ENCODE results near the gene CHRM5. TPM values are rescaled to one million over a fixed set of nuclear protein-coding genes. Genes with fewer than 3 reads are reported as not detected.

The CHRM5 gene
- total RNA-seq, 4 donors from 2014 or later = not detected

DNA sequence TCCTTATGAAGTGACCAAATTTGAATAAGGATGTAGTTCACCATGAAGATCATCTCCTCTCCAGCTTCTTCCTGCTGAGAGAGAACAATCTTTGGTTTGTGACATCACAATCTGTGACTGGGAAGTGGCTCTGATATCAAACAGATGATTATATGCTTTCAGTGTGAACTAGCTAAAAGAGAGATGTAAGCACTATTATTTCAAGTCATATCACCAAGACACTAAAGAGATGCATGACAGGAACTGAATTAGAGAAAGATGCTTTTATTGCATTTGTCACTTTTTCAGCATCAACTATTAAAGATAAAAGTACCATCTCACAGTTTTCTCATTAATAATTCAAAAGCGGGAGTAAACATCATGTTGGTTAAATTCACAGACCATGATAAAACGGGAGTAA lies 3.5 kb downstream of the CHRM5 start:
- H3K36me3 ChIP-seq = no peaks in the 10 kb centered on the region
- 90% methylated on average over 2 of the region's 2 CpGs for WGBS

GRCh38 chr15:33975022-33975565 lies 6.8 kb downstream of the CHRM5 start:
- WGBS = 87% methylated on average over 4 of the region's 4 CpGs
- no peak for TF ChIP-seq EP300 (IDR thresholded peaks at IDR 0.05)
- TF ChIP-seq POLR2AphosphoS5 (IDR thresholded peaks at IDR 0.05) = no peak
- no peak for TF ChIP-seq POLR2A (IDR thresholded peaks at IDR 0.05)
- TF ChIP-seq CTCF (IDR thresholded peaks at IDR 0.05) = no peak
- peaks cover 6% of the 10 kb centered on the region for H3K4me1 ChIP-seq

More for the DNA sequence above, 3.5 kb downstream of the CHRM5 start:
- Histone ChIP-seq H3K4me1 (no peaks in the 10 kb centered on the region), H3K27ac (no peak overlapping the region), H3K4me3 (no peak overlapping the region), H3K9me3 (no peaks in the 10 kb centered on the region), H3K27me3 (no peaks in the 10 kb centered on the region)
- DNase-seq (ENCODE audit: low spot score in 2 of 2) = no peak
- TF ChIP-seq EP300 (IDR thresholded peaks at IDR 0.05) (no peak), POLR2AphosphoS5 (IDR thresholded peaks at IDR 0.05) (no peak), POLR2A (IDR thresholded peaks at IDR 0.05) (no peak), CTCF (IDR thresholded peaks at IDR 0.05) (no peak)

DNA sequence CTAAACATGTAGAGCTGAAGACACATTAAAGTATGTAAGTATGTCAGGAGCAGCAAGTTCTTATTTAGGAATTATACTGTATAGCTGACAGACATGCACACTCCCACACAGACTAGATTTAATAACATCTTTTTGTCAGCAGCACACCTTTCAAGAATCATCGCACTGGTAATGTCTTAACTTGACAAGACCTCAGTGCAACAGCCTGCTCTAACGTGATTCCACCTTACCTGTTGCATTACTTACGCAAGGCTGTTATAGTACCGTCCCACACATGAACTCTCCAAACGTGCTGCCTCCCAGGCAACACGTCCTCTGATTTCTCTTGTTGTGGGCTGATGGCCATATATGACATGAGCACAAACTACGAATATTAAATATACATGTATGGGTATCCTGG lies 11.9 kb downstream of the CHRM5 start:
- TF ChIP-seq POLR2AphosphoS5 (IDR thresholded peaks at IDR 0.05) = no peak
- TF ChIP-seq CTCF (IDR thresholded peaks at IDR 0.05) = no peak
- TF ChIP-seq POLR2A (IDR thresholded peaks at IDR 0.05) = no peak
- no peak for TF ChIP-seq EP300 (IDR thresholded peaks at IDR 0.05)
- Histone ChIP-seq H3K27me3 (no peaks in the 10 kb centered on the region), H3K36me3 (no peaks in the 10 kb centered on the region), H3K9me3 (no peaks in the 10 kb centered on the region), H3K27ac (no peak overlapping the region), H3K4me3 (no peak overlapping the region), H3K4me1 (peaks cover 6% of the 10 kb centered on the region)
- DNase-seq (ENCODE audit: low spot score in 2 of 2) = no peak
- 51% methylated on average over 7 of the region's 7 CpGs for whole genome bisulfite sequencing

More at GRCh38 chr15:33975022-33975565, 6.8 kb downstream of the CHRM5 start:
- H3K9me3 ChIP-seq = no peaks in the 10 kb centered on the region
- no peak overlapping the region for H3K4me3 ChIP-seq
- no peak for DNase-seq (ENCODE audit: low spot score in 2 of 2)
- H3K36me3 ChIP-seq = no peaks in the 10 kb centered on the region
- no peaks in the 10 kb centered on the region for H3K27me3 ChIP-seq
- H3K27ac ChIP-seq = no peak overlapping the region

DNA sequence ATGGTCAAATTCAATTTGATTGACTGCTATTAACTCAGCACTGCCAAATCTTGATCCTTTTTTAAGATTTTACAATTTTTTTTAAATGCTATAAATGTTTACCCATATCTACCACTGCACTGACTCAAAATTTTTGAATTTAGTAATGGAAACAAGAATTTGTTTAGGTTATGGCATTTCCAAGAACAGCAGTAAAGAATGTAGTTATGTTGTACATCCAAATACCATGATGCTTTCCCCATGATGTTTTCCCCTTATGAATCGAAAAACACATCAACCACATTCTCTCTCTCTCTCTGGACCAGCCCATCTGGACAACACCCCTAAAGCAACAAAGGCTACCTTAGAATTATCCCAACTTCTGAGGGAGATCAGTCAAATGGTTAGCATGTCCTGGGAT lies 14.2 kb downstream of the CHRM5 start:
- no peak for DNase-seq (ENCODE audit: low spot score in 2 of 2)
- Histone ChIP-seq H3K27ac (no peak overlapping the region), H3K9me3 (no peaks in the 10 kb centered on the region), H3K4me3 (no peak overlapping the region), H3K27me3 (no peaks in the 10 kb centered on the region), H3K36me3 (no peaks in the 10 kb centered on the region), H3K4me1 (peaks cover 6% of the 10 kb centered on the region)
- WGBS = 76% methylated on average over 1 of the region's 1 CpG
- TF ChIP-seq POLR2A (IDR thresholded peaks at IDR 0.05) = no peak
- TF ChIP-seq CTCF (IDR thresholded peaks at IDR 0.05) = no peak
- TF ChIP-seq POLR2AphosphoS5 (IDR thresholded peaks at IDR 0.05) = no peak
- TF ChIP-seq EP300 (IDR thresholded peaks at IDR 0.05) = no peak

- no peak for TF ChIP-seq POLR2AphosphoS5 (IDR thresholded peaks at IDR 0.05)
- no peak for TF ChIP-seq POLR2A (IDR thresholded peaks at IDR 0.05)
- TF ChIP-seq CTCF (IDR thresholded peaks at IDR 0.05) = no peak
- no peak for TF ChIP-seq EP300 (IDR thresholded peaks at IDR 0.05)
- H3K36me3 ChIP-seq = no peaks in the 10 kb centered on the region
- WGBS = 62% methylated on average over 1 of the region's 1 CpG
- H3K27me3 ChIP-seq = no peaks in the 10 kb centered on the region
- no peak for DNase-seq (ENCODE audit: low spot score in 2 of 2)
- H3K27ac ChIP-seq = no peak overlapping the region
- H3K9me3 ChIP-seq = no peaks in the 10 kb centered on the region
- H3K4me3 ChIP-seq = no peak overlapping the region
- H3K4me1 ChIP-seq = no peaks in the 10 kb centered on the region
These were observed 17.0 kb downstream of the CHRM5 start for GRCh38 chr15:33985287-33985686.
